GM19023 (cell line): ENCODE data around the gene ADRA2C.

Experiments used
- ATAC-seq: cut with Tn5 transposase; IDR thresholded peaks from one replicate; pipeline ENCODE4 v1.9.1; 2021; ENCODE audit warnings: mild to moderate bottlenecking, moderate library complexity; ENCODE audit not compliant: unreplicated experiment

Gene ADRA2C

GRCh38 chr4:3775005-3775404 lies 8.8 kb downstream of the ADRA2C start:
- ATAC-seq = no peak

GRCh38 chr4:3775576-3775975 lies 9.4 kb downstream of the ADRA2C start:
- no peak for ATAC-seq

- ATAC-seq = no peak
Measured at GRCh38 chr4:3776166-3777032, 10.2 kb downstream of the ADRA2C start.

GRCh38 chr4:3777033-3777390 lies 10.8 kb downstream of the ADRA2C start:
- no peak for ATAC-seq

- no peak for ATAC-seq
Measured at GRCh38 chr4:3777669-3778068, 11.5 kb downstream of the ADRA2C start.

GRCh38 chr4:3779509-3779908 lies 13.3 kb downstream of the ADRA2C start:
- ATAC-seq = no peak

GRCh38 chr4:3780347-3781171 lies 14.4 kb downstream of the ADRA2C start:
- no peak for ATAC-seq

GRCh38 chr4:3781193-3781886 lies 15.2 kb downstream of the ADRA2C start:
- no peak for ATAC-seq

- no peak for ATAC-seq
Measured at GRCh38 chr4:3781997-3782930, 16.1 kb downstream of the ADRA2C start.

- ATAC-seq = no peak
Measured at GRCh38 chr4:3783693-3784306, 17.6 kb downstream of the ADRA2C start.

- ATAC-seq = no peak
Measured at GRCh38 chr4:3784454-3785291, 18.5 kb downstream of the ADRA2C start.

GRCh38 chr4:3785292-3785565 lies 19.0 kb downstream of the ADRA2C start:
- no peak for ATAC-seq

- no peak for ATAC-seq
Measured at GRCh38 chr4:3786196-3786869, 20.1 kb downstream of the ADRA2C start.

GRCh38 chr4:3787489-3788365 lies 21.5 kb downstream of the ADRA2C start:
- no peak for ATAC-seq

GRCh38 chr4:3788366-3788660 lies 22.1 kb downstream of the ADRA2C start:
- ATAC-seq = no peak

GRCh38 chr4:3789587-3789986 lies 23.4 kb downstream of the ADRA2C start:
- ATAC-seq = no peak

- ATAC-seq = no peak
Measured at GRCh38 chr4:3790006-3790561, 23.9 kb downstream of the ADRA2C start.

- ATAC-seq = no peak
Measured at GRCh38 chr4:3791256-3791655, 25.1 kb downstream of the ADRA2C start.
